GM23248 (cell line): ENCODE measurements around the gene TACR1.

Source experiments
- EZH2 ChIP-seq: fragments of 200-600 bp; sonication (generic); IDR thresholded peaks from 2 replicates; pipeline ENCODE4 v1.6.1; 2018; ENCODE audit warnings: antibody characterized with exemption, mild to moderate bottlenecking; ENCODE audit not compliant: insufficient read depth, poor library complexity, severe bottlenecking
- EZH2phosphoT487 ChIP-seq: fragments of 200-600 bp; sonication (generic); IDR thresholded peaks from 2 replicates; pipeline ENCODE4 v1.6.1; 2018; ENCODE audit warnings: antibody characterized with exemption, moderate library complexity, mild to moderate bottlenecking, low read depth; ENCODE audit not compliant: insufficient read depth

- TF ChIP-seq EZH2 (no peak), EZH2phosphoT487 (no peak)
Measured at GRCh38 chr2:75221862-75222261, 22.5 kb upstream of the TACR1 start.
